Dermis microvascular lymphatic vessel endothelial cell (primary cell): ENCODE measurements around the gene TRIM27. TPM values are rescaled to one million over a fixed set of nuclear protein-coding genes. Genes with fewer than 3 reads are reported as not detected.
"Not testable (repeated sequence)": the region's sequence is repeated elsewhere in the genome, so short reads cannot be mapped to it uniquely, and the experiment has no call there.

Experiments
- DNase-seq, 2 donors: peaks; one replicate each; pipeline versions ENCODE4 v3.0.0 to v3.0.0-alpha.2; 2010; ENCODE audit warnings: low read depth in 2 of 2
- total RNA-seq: library from RNA; depleted of rRNA; stranded (reverse); fragments of >200 nt; gene quantifications from 2 replicates; pipeline ENCODE4 v1.2.1, GENCODE V29; 2014

Gene TRIM27
- total RNA-seq, 1 donor from 2014 or later, result 39.2 TPM

- DNase-seq, result no peak
Observed at GRCh38 chr6:28864326-28864923, 59.4 kb downstream of the TRIM27 start.

- DNase-seq, result peak; percentile 83 to 84
Observed at GRCh38 chr6:28863604-28864325, 60.0 kb downstream of the TRIM27 start.

DNA sequence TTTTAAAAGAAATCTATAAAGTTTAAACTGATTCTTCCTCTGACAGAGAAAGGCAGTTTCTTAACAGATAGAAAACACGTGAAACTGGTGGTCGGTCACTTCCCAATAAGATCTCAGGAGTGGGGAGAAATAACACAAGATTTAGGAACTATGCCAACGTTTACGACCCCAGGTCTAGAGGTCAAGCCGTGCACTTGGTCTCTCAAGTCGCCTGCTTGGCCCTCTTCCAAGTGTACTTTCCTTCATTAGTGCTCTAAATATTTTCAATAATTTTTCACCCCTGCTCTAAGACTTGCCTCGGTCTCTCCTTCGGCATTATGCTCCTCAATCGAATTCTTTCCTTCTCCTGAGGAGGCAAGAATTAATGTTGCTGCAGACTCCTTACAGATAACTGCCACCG is 61.7 kb downstream of the TRIM27 start:
- no peak for DNase-seq

DNA sequence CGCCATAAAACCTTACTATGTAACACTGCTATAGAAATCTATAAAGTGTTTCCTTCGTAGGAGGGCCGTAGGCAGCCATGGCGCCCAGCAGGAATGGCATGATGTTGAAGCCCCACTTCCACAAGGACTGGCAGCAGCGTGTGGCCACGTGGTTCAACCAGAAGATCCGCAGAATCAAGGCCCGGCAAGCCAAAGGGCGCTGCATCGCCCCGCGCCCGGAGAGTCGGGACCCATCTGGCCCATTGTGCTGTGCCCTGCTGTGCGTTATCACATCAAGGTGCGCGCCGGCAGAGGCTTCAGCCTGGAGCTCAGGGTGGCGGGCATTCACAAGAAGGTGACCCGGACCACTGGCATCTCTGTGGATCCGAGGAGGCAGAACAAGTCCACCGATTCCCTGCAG is 62.4 kb downstream of the TRIM27 start:
- DNase-seq, result no peak

DNA sequence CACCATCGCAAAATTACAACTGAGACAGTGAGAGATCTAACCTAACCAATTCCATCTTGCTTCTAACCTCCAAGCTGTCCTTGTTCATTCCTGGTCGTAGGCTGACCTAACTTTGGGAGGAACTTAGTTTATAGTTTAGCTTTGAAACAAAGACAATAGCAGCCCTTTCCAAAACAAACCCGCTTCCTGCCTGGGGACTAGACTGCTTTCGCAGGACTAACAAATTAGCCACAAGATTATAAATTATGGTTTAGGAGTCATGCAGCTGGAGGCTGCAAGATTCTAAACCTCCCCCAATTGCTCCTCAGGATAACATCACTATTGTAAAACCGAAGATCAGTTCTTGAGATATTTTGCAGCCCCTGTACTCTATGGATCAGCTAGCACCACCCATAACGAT is 63.2 kb downstream of the TRIM27 start:
- DNase-seq, result no peak

DNA sequence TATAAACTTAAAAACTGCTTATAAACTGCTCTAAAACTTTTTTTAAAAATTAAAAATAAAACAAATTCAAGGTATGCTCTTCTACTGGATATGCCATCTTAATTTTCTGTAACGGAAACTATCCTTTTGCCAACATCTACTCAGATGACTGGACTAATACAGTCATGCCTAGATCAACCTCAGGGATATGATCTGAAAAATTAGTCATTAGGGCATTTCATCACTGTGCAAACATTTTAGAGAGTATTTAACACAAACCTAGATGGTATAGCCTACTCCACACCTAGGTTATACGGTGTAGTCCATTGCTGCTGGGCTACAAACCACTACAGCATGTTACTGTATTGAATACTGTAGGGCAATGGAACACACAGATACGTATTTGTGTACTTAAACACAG is 64.8 kb downstream of the TRIM27 start:
- DNase-seq, result no peak

DNA sequence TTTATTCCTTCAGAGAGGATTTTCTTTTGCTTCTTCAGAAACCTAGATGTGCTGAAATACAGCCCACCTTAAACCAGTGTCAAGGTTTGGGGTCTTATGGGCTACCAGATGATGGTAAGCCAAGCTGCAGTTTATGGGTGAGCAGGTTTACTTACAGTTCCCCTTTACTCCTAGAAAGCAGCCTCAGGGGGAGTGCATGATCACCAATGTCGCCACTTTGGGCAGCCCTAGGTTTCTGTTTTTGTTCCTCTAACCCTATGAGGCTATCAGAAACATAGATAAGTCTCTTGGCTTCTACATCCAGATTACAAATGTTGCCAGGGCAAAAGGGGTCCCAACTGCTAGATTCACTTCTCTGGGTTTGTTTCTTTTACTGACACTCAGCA is 67.2 kb downstream of the TRIM27 start:
- DNase-seq, result no peak

GRCh38 chr6:28854405-28854804 is 69.4 kb downstream of the TRIM27 start:
- not testable (repeated sequence) for DNase-seq

Other genes starting within 250 kb of the TRIM27 start
- gene ZNF311, start 81.3 kb upstream of the TRIM27 start, total RNA-seq, result under 0.01 and 0.13 TPM in 2 replicates
- gene OR2W1, start 121.2 kb upstream of the TRIM27 start, total RNA-seq, result not detected in 2 replicates
- not detected in 2 replicates for gene OR2B3, start 163.3 kb upstream of the TRIM27 start, total RNA-seq
- not detected in 2 replicates for gene OR2J1, start 175.5 kb upstream of the TRIM27 start, total RNA-seq
- not detected in 2 replicates for gene OR2J3, start 184.1 kb upstream of the TRIM27 start, total RNA-seq
- gene OR2J2, start 246.9 kb upstream of the TRIM27 start, total RNA-seq, result not detected in 2 replicates